ENCODE results near the gene TTC21A. TPM values are rescaled to one million over a fixed set of nuclear protein-coding genes. Genes with fewer than 3 reads are reported as not detected.
A peak's percentile ranks its signal among the peaks of the same experiment; 100 is the strongest.

TTC21A gene
- total RNA-seq, 1 donor, result 5.6 TPM

- H3K4me1 ChIP-seq (ENCODE audit: insufficient read depth, low read length), result peaks cover 39% of the 10 kb centered on the region
- no peaks in the 10 kb centered on the region for H3K27me3 ChIP-seq (ENCODE audit: insufficient read depth, low read length)
- H3K9me3 ChIP-seq (ENCODE audit: low read depth, low read length), result no peaks in the 10 kb centered on the region
- no peak overlapping the region for H3K4me3 ChIP-seq (ENCODE audit: low read length)
Measured at GRCh38 chr3:39103791-39104552, 3.5 kb upstream of the TTC21A start.

- peaks cover 44% of the 10 kb centered on the region for H3K4me1 ChIP-seq (ENCODE audit: insufficient read depth, low read length)
- H3K9me3 ChIP-seq (ENCODE audit: low read depth, low read length), result no peaks in the 10 kb centered on the region
- H3K27me3 ChIP-seq (ENCODE audit: insufficient read depth, low read length), result no peaks in the 10 kb centered on the region
- H3K4me3 ChIP-seq (ENCODE audit: low read length), result no peak overlapping the region
Measured at GRCh38 chr3:39104961-39105686, 2.4 kb upstream of the TTC21A start.

- Histone ChIP-seq H3K4me3 (ENCODE audit: low read length) (no peak overlapping the region), H3K9me3 (ENCODE audit: low read depth, low read length) (no peaks in the 10 kb centered on the region), H3K4me1 (ENCODE audit: insufficient read depth, low read length) (peaks cover 44% of the 10 kb centered on the region), H3K27me3 (ENCODE audit: insufficient read depth, low read length) (no peaks in the 10 kb centered on the region)
Measured at GRCh38 chr3:39105687-39106063, 1.8 kb upstream of the TTC21A start.

- H3K9me3 ChIP-seq (ENCODE audit: low read depth, low read length), result no peaks in the 10 kb centered on the region
- H3K4me3 ChIP-seq (ENCODE audit: low read length), result peak overlapping the region; percentile 84
- no peaks in the 10 kb centered on the region for H3K27me3 ChIP-seq (ENCODE audit: insufficient read depth, low read length)
- peaks cover 43% of the 10 kb centered on the region for H3K4me1 ChIP-seq (ENCODE audit: insufficient read depth, low read length)
Measured at GRCh38 chr3:39106281-39106811, 1.1 kb upstream of the TTC21A start.

GRCh38 chr3:39106851-39107387, 561 bp upstream of the TTC21A start:
- Histone ChIP-seq H3K4me1 (ENCODE audit: insufficient read depth, low read length) (peaks cover 41% of the 10 kb centered on the region), H3K27me3 (ENCODE audit: insufficient read depth, low read length) (no peaks in the 10 kb centered on the region), H3K9me3 (ENCODE audit: low read depth, low read length) (no peaks in the 10 kb centered on the region), H3K4me3 (ENCODE audit: low read length) (peak overlapping the region; percentile 84)

- H3K4me3 ChIP-seq (ENCODE audit: low read length), result peak overlapping the region; percentile 84
- peaks cover 41% of the 10 kb centered on the region for H3K4me1 ChIP-seq (ENCODE audit: insufficient read depth, low read length)
Measured at GRCh38 chr3:39108200-39108710, 775 bp downstream of the TTC21A start.

GRCh38 chr3:39109086-39109485, 1.6 kb downstream of the TTC21A start:
- Histone ChIP-seq H3K4me1 (ENCODE audit: insufficient read depth, low read length) (peaks cover 41% of the 10 kb centered on the region), H3K27me3 (ENCODE audit: insufficient read depth, low read length) (no peaks in the 10 kb centered on the region), H3K9me3 (ENCODE audit: low read depth, low read length) (no peaks in the 10 kb centered on the region), H3K4me3 (ENCODE audit: low read length) (no peak overlapping the region)

More at GRCh38 chr3:39108200-39108710, 775 bp downstream of the TTC21A start:
- no peaks in the 10 kb centered on the region for H3K9me3 ChIP-seq (ENCODE audit: low read depth, low read length)
- H3K27me3 ChIP-seq (ENCODE audit: insufficient read depth, low read length), result no peaks in the 10 kb centered on the region

GRCh38 chr3:39110041-39110639, 2.7 kb downstream of the TTC21A start:
- Histone ChIP-seq H3K4me3 (ENCODE audit: low read length) (no peak overlapping the region), H3K4me1 (ENCODE audit: insufficient read depth, low read length) (peaks cover 36% of the 10 kb centered on the region), H3K9me3 (ENCODE audit: low read depth, low read length) (no peaks in the 10 kb centered on the region), H3K27me3 (ENCODE audit: insufficient read depth, low read length) (no peaks in the 10 kb centered on the region)

GRCh38 chr3:39112113-39112512, 4.6 kb downstream of the TTC21A start:
- Histone ChIP-seq H3K9me3 (ENCODE audit: low read depth, low read length) (no peaks in the 10 kb centered on the region), H3K27me3 (ENCODE audit: insufficient read depth, low read length) (no peaks in the 10 kb centered on the region), H3K4me3 (ENCODE audit: low read length) (no peak overlapping the region), H3K4me1 (ENCODE audit: insufficient read depth, low read length) (peaks cover 19% of the 10 kb centered on the region)

GRCh38 chr3:39112535-39112934, 5.1 kb downstream of the TTC21A start:
- Histone ChIP-seq H3K4me1 (ENCODE audit: insufficient read depth, low read length) (peaks cover 19% of the 10 kb centered on the region), H3K9me3 (ENCODE audit: low read depth, low read length) (no peaks in the 10 kb centered on the region), H3K27me3 (ENCODE audit: insufficient read depth, low read length) (no peaks in the 10 kb centered on the region), H3K4me3 (ENCODE audit: low read length) (no peak overlapping the region)

GRCh38 chr3:39113291-39113690, 5.8 kb downstream of the TTC21A start:
- Histone ChIP-seq H3K4me1 (ENCODE audit: insufficient read depth, low read length) (peaks cover 11% of the 10 kb centered on the region), H3K4me3 (ENCODE audit: low read length) (no peak overlapping the region), H3K27me3 (ENCODE audit: insufficient read depth, low read length) (no peaks in the 10 kb centered on the region), H3K9me3 (ENCODE audit: low read depth, low read length) (no peaks in the 10 kb centered on the region)

- no peaks in the 10 kb centered on the region for H3K9me3 ChIP-seq (ENCODE audit: low read depth, low read length)
- no peaks in the 10 kb centered on the region for H3K4me1 ChIP-seq (ENCODE audit: insufficient read depth, low read length)
- H3K27me3 ChIP-seq (ENCODE audit: insufficient read depth, low read length), result no peaks in the 10 kb centered on the region
- no peak overlapping the region for H3K4me3 ChIP-seq (ENCODE audit: low read length)
Measured at GRCh38 chr3:39114456-39114855, 7.0 kb downstream of the TTC21A start.

- H3K9me3 ChIP-seq (ENCODE audit: low read depth, low read length), result no peaks in the 10 kb centered on the region
- no peaks in the 10 kb centered on the region for H3K4me1 ChIP-seq (ENCODE audit: insufficient read depth, low read length)
- no peaks in the 10 kb centered on the region for H3K27me3 ChIP-seq (ENCODE audit: insufficient read depth, low read length)
- H3K4me3 ChIP-seq (ENCODE audit: low read length), result no peak overlapping the region
Measured at GRCh38 chr3:39115870-39116269, 8.4 kb downstream of the TTC21A start.

- H3K4me1 ChIP-seq (ENCODE audit: insufficient read depth, low read length), result peaks cover 17% of the 10 kb centered on the region
- no peaks in the 10 kb centered on the region for H3K9me3 ChIP-seq (ENCODE audit: low read depth, low read length)
- no peak overlapping the region for H3K4me3 ChIP-seq (ENCODE audit: low read length)
- H3K27me3 ChIP-seq (ENCODE audit: insufficient read depth, low read length), result no peaks in the 10 kb centered on the region
Measured at GRCh38 chr3:39118079-39118478, 10.6 kb downstream of the TTC21A start.
